ENCODE measurements around the gene APBA2.

DNA sequence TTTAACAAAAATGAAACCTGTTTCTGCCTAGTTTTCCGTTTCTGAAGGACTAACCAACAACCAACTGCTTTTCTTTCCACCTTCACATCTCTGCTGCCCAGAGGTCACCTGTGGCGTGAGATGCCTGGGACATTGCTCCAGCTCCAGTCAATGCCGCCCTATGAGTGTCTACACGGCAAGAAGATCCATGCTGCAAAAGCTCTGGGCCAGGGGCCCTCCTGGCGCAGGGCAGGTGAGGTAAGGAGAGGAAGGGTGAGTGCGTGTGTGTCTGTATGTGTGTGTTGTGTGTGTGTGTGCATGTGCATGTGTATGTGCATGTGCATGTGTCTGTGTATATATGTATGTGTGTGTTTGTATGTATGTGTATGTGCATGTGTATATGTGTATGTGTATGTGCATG is 252.5 kb downstream of the APBA2 start:
- TF ChIP-seq, protein P1, sequence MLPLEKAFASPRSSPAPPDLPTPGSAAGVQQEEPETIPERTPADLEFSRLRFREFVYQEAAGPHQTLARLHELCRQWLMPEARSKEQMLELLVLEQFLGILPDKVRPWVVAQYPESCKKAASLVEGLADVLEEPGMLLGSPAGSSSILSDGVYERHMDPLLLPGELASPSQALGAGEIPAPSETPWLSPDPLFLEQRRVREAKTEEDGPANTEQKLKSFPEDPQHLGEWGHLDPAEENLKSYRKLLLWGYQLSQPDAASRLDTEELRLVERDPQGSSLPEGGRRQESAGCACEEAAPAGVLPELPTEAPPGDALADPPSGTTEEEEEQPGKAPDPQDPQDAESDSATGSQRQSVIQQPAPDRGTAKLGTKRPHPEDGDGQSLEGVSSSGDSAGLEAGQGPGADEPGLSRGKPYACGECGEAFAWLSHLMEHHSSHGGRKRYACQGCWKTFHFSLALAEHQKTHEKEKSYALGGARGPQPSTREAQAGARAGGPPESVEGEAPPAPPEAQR (CRISPR knock-in tag; IDR thresholded peaks at IDR 0.05), result no peak
- TF ChIP-seq, protein P2, sequence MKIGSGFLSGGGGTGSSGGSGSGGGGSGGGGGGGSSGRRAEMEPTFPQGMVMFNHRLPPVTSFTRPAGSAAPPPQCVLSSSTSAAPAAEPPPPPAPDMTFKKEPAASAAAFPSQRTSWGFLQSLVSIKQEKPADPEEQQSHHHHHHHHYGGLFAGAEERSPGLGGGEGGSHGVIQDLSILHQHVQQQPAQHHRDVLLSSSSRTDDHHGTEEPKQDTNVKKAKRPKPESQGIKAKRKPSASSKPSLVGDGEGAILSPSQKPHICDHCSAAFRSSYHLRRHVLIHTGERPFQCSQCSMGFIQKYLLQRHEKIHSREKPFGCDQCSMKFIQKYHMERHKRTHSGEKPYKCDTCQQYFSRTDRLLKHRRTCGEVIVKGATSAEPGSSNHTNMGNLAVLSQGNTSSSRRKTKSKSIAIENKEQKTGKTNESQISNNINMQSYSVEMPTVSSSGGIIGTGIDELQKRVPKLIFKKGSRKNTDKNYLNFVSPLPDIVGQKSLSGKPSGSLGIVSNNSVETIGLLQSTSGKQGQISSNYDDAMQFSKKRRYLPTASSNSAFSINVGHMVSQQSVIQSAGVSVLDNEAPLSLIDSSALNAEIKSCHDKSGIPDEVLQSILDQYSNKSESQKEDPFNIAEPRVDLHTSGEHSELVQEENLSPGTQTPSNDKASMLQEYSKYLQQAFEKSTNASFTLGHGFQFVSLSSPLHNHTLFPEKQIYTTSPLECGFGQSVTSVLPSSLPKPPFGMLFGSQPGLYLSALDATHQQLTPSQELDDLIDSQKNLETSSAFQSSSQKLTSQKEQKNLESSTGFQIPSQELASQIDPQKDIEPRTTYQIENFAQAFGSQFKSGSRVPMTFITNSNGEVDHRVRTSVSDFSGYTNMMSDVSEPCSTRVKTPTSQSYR (CRISPR knock-in tag; IDR thresholded peaks at IDR 0.05), result no peak
- TF ChIP-seq, protein P3, sequence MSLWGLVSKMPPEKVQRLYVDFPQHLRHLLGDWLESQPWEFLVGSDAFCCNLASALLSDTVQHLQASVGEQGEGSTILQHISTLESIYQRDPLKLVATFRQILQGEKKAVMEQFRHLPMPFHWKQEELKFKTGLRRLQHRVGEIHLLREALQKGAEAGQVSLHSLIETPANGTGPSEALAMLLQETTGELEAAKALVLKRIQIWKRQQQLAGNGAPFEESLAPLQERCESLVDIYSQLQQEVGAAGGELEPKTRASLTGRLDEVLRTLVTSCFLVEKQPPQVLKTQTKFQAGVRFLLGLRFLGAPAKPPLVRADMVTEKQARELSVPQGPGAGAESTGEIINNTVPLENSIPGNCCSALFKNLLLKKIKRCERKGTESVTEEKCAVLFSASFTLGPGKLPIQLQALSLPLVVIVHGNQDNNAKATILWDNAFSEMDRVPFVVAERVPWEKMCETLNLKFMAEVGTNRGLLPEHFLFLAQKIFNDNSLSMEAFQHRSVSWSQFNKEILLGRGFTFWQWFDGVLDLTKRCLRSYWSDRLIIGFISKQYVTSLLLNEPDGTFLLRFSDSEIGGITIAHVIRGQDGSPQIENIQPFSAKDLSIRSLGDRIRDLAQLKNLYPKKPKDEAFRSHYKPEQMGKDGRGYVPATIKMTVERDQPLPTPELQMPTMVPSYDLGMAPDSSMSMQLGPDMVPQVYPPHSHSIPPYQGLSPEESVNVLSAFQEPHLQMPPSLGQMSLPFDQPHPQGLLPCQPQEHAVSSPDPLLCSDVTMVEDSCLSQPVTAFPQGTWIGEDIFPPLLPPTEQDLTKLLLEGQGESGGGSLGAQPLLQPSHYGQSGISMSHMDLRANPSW (CRISPR knock-in tag; conservative IDR thresholded peaks at IDR 0.05; ENCODE audit: low read depth), result no peak
- TF ChIP-seq, protein P4, sequence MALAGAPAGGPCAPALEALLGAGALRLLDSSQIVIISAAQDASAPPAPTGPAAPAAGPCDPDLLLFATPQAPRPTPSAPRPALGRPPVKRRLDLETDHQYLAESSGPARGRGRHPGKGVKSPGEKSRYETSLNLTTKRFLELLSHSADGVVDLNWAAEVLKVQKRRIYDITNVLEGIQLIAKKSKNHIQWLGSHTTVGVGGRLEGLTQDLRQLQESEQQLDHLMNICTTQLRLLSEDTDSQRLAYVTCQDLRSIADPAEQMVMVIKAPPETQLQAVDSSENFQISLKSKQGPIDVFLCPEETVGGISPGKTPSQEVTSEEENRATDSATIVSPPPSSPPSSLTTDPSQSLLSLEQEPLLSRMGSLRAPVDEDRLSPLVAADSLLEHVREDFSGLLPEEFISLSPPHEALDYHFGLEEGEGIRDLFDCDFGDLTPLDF (CRISPR knock-in tag; IDR thresholded peaks at IDR 0.05), result no peak
- TF ChIP-seq ZNF121 (CRISPR knock-in tag; IDR thresholded peaks at IDR 0.05), result no peak
